Lower leg skin (tissue), 3 donors: Measurements from ENCODE around the gene CSRP2.

Experiments used
- CTCF ChIP-seq, 3 donors: fragments of 450-650 bp; IDR thresholded peaks; one replicate each; pipeline ENCODE4 v1.5.1; 2016; ENCODE audit warnings: antibody characterized with exemption in 3 of 3, mild to moderate bottlenecking in 3 of 3, moderate library complexity in 2 of 3
- POLR2A ChIP-seq, 2 donors: fragments of 450-650 bp; IDR thresholded peaks; one replicate each; pipeline ENCODE4 v1.6.1; 2016 to 2017; ENCODE audit warnings: antibody characterized with exemption in 2 of 2, mild to moderate bottlenecking in 1 of 2, moderate library complexity in 1 of 2

DNA sequence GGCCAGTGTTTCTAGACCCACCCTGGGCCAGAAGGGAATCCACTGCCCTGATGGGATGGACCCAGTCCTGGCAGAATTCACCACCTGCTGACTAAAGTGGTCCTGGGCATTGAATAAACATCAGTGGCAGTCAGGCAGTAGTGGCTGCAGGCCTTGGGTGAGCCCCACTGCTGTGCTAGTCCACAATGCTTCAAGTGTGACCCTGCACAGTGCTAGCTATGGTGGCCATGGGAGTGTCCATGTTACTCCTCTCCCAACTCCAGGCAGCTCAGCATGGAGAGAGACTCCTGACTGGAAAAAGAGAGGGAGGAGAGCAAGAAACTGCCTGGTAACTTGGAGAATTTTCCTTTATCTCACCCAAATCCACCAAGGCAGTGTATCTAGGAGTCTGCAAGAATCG, 17.5 kb upstream of the CSRP2 start:
- TF ChIP-seq CTCF (IDR thresholded peaks at IDR 0.05) (no peak), POLR2A (IDR thresholded peaks at IDR 0.05) (no peak)
